G401.6 (cell line): ENCODE measurements around the gene MEGF6.

Experiments
- FAIRE-seq: peaks from 2 replicates; lab custom pipeline; 2012; peaks lifted over from hg19 to GRCh38; lab: Jason Lieb, UNC

MEGF6 gene

DNA sequence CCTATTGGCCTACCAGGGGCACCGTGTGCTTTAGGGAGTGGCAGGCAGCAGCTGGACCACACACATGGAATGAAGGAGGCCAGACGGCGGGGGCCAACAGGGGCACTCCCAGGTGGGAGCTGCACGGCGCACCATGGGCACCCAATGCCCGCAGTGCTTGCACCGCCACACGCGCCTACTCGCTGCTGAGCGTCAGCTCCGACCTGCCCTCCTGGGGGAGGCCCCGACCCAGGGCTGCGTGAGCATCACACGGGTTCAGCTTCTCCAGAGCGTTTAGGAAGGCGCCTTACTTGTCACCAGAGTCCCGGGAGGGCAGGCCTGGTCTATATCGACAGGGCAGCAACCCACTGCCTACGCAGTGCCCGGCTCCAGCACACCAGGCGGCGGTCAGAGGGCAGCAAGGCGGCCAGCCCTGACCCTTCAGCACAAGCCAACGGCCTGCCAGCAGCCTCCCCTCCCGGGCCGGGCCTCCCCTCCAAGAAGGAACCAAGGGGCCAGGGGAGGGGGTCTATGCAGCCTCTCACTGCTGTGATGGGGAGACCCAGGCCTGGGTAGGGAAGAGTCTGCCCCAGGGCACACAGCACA, 91.9 kb downstream of the MEGF6 start:
- FAIRE-seq: no peak

DNA sequence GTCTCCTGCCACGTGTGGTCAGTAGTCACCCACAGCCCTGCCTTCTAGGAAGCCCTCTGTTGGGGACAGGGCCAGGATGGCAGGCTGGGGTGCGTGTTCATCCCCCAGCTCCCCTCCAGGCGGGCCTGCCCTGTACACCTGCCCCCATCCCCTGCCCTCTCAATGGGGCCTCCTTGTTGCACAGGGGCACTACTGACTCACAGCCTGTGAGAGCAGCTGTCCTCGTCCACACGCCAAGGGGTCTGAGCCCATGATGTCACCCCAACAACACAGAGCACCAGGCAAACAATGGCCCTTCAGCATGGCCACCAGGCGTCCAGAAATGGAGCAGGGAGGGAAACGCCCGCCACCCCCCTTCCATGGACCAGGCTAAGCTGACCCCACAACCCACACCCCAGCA, 92.6 kb downstream of the MEGF6 start:
- no peak for FAIRE-seq

DNA sequence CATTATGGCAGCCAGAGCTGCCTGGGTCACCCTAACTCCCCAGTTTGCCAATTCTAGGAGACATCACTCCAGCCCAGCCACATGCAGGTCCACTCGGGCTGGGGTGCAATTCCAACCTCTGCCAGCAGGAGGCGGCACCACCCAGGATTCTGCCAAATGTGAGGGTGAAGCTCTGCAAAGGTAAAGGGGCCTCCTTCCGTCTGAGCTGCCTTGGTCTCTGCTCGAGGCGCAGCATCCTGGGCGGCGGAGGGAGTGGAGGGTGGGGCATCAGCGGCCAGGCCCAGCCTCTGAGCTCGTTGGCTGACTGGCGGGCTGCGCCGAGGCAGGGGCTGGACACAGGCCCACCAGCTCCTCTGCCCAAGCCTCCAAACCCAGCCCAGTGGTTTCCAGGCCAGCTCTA, 93.1 kb downstream of the MEGF6 start:
- no peak for FAIRE-seq

DNA sequence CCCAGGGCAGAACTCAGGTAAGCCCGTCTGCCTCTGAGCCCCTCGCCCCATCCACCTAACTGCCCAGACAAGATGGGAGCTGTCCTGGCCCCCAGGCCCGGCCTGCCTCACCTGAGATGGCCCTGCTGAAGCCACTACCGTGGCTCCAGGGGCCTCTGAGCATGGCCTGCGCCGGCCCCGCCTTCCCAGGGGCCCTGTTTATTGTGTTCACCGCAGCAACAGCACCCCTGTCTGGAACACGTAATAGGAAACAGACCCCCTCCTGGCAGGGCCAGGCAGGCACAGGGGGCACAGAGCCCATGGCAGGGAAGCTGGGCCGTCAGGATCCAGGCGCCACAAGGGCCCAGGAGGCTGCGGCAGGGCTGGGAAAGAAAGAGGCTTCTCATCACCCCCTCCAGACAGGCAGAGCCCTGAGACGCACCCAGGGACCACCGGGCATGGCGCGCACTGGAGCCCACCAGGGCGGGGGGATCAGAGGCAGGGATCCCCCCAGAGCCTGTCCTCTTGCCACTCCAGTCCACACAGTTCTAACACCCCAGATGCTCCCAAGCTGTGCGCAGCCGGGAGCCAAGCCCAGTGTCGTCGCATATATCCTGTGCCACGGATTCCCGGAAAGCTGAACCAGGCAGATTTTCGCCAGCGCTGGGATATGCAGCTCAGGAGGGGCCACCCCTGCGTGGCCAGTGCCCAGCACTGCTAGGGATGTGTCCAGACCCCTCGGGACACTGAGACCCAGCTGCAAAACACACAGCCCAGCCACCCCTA, 94.2 kb downstream of the MEGF6 start:
- no peak for FAIRE-seq

DNA sequence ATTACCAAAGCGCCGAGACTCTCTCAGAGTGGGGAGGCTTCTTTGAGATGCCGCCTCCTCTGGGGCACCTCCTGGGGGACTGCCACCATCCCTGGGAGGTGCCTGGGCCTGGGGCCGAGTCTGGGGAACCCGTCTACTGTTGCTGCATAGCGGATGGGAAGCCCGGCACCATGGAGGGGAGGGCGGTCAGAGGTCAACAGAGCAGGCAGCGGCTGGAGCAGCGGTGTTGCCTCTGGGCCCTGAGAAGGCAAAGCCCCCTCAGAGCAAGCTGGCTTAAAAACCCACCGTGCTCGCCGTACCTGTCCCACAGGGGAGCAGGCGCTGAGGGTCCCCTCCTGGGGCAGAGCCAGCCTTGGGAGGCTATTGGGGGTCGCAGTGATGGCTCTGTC, 94.8 kb downstream of the MEGF6 start:
- no peak for FAIRE-seq

DNA sequence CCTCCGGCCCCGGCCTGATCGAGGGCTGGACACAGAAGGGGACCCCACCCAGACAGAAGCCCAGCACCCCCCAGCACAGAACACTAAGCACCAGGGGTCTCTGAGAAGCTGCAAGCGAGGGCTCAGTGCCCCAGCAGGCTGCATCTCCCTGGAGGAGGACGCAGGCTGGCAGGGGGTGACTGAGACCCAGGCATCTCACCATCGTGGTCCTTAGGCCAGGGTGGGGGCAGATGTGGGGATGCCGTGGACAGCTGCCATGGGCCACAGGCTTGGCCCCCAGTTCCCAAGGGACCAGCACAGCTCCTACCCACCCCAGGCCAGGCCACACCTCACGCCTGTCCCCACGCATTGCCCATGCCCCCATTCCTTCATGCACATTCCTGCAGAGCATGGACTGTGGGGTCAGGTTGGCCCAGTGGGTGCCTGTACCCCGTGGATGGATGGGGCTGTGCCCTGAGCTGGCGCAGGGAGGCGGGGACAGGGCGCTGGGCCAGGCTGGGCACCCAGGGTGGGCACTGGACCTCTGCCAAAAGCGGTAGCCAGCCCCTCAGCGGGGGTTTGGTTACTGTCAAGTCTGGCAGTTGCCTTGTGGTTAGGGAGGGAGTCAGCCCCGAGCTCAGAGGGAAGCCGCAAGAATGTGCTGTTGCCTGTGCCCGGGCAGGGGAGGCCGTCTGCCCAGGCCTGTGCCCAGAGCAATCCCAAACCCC, 95.4 kb downstream of the MEGF6 start:
- no peak for FAIRE-seq

DNA sequence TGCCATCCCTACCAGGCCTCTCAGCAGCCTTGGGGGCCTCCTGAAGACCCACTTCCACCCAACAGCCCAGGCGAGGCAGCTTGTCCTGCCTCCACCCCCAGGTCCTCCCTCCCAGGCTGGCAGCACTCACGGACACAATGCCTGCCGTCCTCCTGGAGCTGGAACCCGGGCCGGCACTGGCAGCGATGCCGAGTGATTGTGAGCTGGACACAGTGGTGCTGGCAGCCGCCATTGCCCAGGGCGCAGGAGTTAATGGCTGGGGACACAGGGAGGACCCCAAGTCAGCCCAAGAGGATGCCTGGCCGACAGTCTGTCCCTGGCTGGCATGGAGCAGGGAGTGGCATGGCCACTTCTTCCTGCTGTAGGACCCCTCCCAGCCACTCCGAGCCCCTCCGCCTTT, 96.0 kb downstream of the MEGF6 start:
- FAIRE-seq: no peak

DNA sequence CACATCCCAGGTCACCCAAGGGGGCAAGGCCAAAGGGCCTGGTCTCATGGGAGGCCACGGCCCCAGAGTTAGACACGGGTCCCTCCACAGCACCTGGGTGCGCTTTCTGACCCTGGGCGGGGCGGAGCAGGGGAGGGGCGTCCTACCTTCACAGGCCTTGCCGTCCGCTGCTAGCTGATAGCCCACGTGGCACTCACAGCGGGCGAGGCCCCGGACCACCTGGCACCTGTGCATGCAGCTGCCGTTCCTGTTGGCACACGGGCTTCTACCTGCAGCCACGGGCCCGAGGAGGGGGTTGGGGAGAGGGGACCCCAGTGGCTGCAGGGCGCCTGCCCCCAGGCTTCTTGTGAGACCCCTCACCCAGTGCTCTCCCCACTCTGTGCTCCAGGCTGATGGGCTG, 96.9 kb downstream of the MEGF6 start:
- FAIRE-seq: no peak

DNA sequence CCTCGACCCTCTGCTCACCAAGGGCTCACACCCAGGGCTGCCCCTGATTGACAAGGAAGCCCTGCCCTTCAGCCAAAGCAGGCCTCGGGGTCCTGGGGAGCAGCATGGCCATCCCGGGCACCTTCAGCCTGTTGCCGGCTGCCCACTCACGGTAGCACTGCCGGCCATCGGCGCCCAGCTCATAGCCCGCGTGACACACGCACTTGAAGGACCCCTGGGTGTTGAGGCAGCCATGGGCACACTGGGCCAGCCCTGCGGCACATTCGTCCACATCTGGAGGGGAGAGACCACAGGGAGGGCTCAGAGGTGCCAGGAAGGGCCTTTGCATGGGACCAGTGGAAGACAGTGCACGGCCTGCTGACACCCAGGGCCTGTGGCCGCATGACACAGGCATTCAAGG, 99.5 kb downstream of the MEGF6 start:
- FAIRE-seq: no peak

DNA sequence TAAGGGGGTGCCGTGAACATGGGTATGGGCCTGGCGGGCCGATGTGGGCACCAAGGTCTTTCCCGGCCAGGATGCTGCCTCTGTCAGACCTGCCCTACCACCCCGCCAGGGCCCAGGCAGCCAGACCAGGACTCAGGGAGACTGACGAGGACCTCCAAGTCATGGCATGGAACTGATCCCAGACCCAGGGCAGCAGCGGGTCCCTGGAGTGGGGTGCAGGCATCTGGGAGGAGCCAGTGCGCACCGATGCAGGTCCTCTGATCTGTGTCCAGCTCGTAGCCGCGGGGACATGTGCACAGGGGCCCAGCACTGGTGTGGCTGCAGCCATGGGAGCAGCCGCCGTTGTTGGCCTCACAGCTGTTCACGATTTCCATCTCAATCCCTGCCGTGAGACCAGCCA, 100.0 kb downstream of the MEGF6 start:
- FAIRE-seq: no peak

DNA sequence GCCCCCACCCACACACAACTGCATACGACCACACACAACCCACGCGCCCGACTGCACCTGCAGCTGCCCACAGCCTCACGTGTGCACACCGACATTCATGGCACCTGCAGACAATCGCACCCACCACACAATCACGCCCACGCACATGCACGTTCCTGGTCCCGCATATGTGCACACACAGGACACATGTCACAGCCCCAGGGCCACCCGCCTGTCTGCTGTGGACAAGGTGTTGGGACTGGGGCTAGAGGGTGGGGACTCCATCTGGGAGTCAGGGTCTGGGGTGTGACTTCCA, 100.4 kb downstream of the MEGF6 start:
- FAIRE-seq: no peak

DNA sequence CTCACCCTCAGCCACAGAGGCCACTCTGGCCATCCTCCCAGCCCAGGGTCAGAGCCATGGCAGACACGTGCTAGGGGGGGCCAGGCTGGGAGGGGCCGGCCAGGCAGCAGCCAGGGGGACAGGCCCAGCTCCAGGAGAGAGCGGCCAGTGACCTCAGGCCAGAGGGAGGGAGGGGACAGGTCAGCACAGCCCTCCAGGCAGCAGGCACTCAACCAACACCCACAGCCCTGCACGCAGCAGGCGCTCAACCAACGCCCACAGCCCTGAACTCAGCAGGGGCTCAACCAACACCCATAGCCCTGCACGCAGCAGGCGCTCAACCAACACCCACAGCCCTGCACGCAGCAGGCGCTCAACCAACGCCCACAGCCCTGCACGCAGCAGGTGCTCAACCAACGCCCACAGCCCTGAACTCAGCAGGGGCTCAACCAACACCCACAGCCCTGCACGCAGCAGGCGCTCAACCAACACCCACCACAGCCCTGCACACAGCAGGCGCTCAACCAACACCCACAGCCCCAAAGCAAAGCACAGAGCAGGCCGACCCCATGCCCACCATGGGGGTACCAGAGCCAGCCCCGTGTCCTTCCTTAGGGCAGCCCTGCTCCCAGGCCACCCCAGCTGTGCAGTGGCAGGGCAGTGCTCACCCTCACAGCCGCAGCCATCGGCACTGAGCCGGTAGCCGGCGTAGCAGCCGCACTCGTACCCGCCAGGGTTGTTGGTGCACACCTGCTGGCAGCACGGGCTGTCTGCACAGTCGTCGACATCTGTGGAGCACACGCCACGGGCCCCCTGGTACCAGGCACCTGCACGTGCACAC, 101.0 kb downstream of the MEGF6 start:
- FAIRE-seq: no peak

DNA sequence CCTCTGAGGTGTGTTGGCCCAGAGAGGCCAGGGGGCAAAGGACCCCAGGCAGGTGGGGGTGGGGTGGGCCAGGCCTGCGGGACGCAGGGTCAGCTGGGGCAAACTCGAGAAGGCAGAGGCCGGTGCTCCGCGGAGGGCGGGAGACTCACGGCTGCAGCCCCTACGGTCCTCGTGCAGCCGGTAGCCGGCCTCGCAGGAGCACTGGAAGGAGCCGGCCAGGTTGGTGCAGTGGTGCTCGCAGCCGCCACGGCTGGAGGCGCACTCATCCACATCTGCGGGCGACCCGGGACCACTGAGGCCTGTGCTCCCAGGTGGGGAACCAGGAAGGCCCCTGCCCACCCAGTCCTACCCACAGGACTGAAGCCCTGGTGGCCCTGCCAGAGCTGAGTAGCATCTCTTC, 101.6 kb downstream of the MEGF6 start:
- no peak for FAIRE-seq

DNA sequence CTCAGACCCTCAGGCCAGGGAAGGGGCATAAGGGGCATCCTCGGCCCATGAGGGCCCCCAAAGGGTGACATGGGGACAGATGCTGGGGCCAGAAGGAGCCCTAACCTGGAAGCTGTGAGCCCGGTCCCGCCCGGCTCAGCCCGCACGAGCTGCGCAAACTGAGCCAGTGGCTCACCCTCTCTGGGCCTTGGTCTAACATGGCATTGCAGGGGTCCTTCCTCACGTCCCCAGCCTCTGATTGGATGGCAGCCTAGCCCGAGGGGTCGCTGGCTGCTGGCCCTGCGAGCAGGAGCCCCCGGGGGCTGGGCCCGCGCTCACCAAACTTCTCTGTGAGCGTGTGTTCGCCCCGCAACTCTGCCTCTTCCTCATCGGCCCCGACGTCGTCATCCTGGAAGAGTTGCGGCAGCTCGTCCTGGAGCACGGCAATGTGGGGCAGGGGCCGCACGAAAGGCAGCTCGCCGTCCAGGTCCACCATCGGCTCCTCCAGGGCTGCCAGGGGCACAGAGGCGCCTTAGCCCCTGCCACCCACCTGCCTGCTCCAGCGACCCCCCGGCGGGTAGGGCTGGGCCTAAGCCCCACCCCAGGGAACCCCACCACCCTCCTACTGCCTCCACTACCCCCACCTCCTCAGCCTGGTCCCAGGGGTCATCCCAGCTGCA, 102.4 kb downstream of the MEGF6 start:
- no peak for FAIRE-seq

DNA sequence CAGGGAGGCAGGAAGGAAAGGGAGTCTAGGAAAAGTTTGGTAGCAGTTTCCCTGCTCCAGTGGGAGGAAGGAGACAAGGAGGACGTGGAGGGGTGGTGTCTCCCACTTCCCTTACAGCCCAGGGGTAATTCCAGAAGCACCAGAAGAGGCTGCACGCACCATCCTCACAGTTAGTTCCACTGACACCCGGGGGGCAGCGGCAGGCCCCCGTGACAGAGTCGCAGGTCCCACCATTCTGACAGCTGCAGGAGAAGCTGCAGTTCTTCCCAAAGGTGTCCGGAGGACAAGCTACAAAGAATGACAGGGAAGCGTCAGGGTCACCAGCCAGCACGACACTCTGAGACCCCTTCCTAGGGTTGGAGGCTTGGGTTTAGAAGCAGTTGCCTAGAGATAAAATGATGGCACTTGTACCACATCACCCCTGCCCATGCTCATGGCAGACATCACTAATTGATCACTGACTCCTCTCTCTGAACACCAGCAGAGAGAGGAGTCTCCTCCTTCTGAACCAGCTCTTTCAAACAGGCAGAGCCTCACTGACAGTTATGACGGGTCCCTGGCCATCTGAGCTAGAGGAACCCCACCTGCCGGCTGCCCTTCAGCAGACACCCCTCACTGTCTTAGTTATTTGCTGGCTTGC, 103.6 kb downstream of the MEGF6 start:
- no peak for FAIRE-seq

DNA sequence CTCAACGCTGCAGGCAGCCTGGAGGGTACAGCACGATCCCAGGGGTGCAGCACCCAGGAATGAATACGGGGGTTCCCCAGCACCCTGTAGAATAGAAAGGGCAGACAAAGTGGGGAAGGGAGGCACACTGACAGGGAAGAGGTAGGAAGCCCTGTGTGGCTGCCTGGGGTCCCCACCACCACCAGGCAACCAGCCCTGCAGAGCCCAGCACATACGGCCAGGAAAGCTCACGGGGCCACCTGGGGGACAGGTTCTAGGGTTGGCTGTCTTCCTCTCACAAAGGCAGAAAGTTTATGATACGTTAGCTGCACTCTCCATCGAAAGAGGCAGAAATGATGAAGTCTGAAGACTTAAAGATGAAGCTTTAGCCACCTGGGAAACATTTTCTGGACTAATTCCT, 104.4 kb downstream of the MEGF6 start:
- FAIRE-seq: no peak

DNA sequence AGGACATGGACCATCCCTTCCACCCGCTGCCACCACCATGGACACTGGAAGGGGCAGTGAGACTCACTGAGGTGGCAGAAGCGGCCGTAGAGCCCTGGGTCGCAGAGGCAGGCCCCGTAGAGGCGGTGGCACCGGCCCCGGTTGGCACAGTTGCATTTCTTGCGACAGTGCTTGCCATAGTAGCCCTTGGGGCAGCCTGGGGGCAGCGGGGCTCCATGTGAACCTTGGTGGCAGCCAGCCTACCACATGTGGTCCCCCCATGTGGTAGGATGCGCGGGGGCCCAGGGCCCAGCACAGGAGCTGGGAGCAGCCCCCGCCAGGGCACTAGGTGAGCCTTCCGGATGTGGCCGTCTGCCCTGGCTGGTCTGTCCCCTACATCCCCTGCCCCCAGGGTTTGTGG, 105.3 kb downstream of the MEGF6 start:
- FAIRE-seq: no peak

DNA sequence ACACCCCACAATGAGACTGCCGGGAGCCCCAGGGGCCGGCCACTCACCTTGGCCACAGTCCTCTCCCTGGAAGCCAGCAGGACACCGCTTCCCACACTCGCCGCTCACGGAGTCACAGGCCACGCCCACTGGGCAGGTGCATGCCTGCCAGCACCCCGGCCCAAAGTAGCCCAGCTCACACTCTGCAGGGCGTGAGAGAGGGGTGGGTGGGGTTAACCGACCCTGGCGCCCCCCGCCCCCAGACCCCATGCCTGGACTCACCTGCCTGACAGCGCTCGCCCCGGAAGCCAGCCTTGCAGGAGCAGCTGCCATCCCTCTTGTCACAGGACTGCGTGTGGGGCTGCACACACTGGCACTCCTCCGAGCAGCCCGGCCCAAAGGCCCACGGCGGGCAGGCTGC, 106.1 kb downstream of the MEGF6 start:
- no peak for FAIRE-seq

DNA sequence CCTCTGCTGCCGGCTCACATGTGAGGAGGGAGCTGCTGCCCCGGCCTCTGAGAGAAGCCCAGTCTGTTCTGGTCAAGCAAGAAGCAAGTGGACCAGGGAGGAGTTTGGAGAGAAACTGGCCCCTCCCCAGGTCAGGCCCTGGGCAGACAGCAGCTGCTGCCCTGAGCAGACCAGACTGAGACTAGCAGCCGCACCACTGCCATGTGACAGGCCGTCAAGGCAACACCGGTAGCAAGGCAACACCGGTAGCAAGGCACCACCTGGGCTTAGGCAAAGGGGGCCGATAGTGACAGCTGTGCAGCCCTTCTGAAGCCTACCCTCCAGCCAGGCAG, 106.5 kb downstream of the MEGF6 start:
- FAIRE-seq: no peak

DNA sequence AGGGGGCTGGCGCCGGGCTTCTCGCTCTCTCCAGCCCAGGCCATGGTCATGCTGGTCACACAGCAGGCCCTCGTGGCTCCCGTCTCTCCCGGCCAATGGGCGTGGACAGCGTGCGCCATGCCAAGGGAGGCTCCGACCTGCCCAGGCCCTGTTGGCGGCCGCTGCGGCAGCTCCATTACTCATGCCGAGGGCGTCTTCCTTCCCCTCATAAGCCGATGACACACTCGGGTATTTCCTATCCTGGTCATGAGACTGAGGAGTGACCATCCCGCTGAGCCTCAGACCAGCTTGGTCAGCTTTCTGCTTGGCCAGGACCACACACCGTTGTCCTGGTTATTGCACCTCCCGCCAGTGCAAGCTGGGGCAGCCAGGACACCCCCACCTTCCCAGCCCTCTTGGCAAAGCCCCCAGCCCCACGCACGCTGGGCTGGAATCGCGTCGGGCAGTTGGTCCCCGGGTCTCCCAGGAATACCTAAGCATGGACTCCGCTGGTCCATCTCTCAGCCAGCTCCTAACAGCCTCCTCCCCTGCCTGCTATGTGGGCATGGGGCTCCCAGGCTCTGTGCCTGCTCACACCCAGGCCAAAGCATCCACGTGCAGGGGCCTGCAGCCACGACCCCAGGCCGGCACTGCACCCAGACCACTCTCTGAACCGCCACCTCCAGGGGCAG, 107.0 kb downstream of the MEGF6 start:
- no peak for FAIRE-seq

DNA sequence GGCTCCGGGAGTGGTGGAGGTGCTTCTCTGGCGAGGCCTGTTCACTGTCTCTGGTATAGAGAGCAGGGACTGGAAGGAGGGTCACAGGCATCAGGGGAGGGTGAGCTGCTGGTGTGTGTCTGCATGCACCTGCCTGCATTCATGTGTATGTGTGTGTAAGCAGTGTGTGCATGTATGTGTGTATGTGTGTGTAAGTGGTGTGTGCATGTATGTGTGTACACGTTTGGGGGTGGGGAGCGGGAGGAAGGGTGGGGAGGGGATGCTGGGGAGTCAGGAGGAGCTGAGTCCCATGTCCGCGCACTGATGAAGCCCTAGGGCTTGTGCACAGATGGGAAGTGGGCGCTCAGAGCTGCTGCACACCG, 107.8 kb downstream of the MEGF6 start:
- FAIRE-seq: no peak
